Stimulated activated CD4-positive, alpha-beta T cell treated with anti-CD3 and anti-CD28 coated beads, Interleukin-2, amount 100 ng/mL, for 4 hours (primary cell): ENCODE results near the gene CCNL2.
"Not testable (repeated sequence)": the region's sequence is repeated elsewhere in the genome, so short reads cannot be mapped to it uniquely, and the experiment has no call there.

ENCODE experiments used
- DNase-seq: peaks from one replicate; pipeline ENCODE4 v3.0.0-alpha.2; 2020; ENCODE audit warnings: low read depth

Gene CCNL2

DNA sequence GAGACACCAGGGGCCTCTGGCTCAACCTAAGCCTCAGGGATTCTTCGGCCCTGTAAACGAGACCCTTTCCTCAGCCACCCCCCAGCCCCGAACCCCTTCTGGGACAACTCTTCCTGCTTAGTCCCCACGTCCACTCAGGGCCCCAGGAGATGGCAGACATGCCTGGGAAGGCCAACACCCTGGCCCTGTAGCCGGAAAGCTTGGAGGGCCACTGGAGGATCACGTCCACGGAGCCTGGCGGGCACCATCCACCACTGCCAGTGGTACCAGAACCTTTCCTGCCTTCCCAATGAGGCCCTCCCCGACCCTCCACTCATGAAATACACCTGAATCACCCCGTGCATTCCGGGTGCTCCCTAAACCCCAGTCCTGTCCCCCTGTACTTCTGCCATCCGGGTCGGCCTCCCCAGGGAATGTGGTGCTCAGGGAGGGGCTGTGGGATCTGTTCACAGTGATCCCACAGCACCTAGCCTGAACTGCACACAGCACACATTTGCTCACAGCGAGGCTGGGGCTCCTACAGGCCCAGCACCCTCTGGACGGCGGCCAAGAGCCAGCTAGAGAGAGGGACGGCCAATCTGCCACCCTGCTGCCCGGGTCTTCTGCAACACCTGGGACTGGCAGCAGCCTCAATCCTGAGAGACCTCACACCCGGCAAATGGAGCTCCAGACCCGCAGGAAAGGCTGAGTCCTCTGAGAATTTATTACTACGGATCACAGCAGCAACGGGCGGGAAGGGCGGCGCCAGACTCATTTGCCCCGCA is 25.9 kb downstream of the CCNL2 start:
- no peak for DNase-seq

DNA sequence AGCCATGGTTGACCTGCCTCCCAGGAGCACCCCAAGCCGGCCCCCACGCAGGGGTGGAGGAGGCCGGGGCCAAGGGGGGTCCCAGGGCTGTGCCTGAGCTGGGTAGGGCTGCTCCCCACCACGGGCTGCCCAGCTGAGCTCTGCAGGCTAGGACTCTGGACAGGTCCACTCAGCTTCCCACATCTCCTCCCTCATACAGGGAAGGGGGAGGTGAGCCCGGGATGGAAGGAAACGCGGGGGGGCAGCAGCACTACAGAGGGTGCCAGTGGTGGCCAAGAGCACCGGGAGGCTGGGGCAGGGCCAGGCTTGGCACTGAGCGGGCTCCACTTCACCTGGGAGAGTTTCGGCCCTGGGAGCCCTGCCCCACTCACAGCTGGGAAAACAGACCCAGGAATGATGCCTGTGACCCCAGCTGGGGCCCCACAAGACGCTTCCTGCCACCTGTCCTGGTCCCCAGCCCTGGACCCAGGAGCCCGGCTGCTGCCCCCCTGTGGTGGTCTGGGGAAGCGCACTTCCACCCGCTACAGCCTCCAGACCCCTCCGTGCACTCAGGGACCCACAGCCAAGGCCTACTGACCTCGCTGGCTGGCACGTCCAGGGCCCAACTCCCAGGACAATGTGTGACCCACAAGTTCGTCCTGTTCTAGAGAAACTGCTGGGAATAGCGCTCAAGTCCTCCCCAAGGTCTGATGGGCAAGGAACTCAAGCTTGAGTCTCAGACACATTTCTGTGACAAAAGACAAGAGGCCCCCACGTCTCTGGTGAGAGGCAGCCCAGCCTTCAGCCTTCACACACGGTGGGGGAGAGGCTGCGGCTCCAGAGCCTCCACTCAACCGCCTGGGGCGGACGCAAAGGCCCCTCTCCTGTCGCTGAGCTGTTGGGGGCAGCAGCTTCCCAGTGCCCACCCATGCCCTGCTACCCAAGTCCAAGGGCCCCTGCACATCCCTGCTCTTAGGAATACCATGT is 27.1 kb downstream of the CCNL2 start:
- peak; percentile 59 for DNase-seq

- DNase-seq = no peak
Observed at GRCh38 chr1:1371364-1371745, 27.8 kb downstream of the CCNL2 start.

GRCh38 chr1:1370771-1371300 is 28.3 kb downstream of the CCNL2 start:
- no peak for DNase-seq

DNA sequence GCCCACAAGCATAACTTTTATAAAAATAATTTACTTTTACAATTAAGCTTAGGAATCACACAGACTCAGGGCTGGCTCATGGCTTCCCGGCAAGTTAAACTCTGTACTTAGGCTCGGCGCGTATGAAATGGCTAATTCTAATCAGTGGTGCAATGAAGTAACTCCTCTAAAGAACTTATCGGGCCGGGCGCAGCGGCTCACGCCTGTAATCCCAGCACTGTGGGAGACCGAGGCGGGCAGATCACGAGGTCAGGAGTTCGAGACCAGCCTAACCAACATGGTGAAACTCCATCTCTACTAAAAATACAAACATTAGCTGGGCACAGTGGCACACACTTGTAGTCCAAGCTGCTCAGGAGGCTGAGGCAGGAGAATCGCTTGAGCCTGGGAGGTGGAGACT is 29.0 kb downstream of the CCNL2 start:
- DNase-seq = not testable (repeated sequence)

GRCh38 chr1:1367315-1367714 is 31.8 kb downstream of the CCNL2 start:
- DNase-seq = no peak

DNA sequence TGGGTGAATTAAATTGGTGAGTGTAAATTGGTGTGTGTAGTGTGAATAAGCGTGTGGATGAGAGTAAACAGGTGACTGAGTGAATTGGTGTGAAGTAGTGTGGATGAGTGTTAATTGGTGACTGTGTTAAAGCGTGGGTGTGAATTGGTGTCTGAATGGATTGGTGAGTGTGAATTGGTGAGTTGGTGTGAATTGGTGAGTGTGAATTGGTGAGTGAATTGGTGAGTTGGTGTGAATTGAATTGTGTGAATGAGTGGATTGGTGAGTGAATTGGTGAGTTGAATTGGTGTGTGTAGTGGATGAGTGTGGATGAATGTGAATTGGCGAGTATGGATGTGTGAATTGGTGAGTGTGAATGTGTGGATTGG is 32.5 kb downstream of the CCNL2 start:
- DNase-seq = no peak

DNA sequence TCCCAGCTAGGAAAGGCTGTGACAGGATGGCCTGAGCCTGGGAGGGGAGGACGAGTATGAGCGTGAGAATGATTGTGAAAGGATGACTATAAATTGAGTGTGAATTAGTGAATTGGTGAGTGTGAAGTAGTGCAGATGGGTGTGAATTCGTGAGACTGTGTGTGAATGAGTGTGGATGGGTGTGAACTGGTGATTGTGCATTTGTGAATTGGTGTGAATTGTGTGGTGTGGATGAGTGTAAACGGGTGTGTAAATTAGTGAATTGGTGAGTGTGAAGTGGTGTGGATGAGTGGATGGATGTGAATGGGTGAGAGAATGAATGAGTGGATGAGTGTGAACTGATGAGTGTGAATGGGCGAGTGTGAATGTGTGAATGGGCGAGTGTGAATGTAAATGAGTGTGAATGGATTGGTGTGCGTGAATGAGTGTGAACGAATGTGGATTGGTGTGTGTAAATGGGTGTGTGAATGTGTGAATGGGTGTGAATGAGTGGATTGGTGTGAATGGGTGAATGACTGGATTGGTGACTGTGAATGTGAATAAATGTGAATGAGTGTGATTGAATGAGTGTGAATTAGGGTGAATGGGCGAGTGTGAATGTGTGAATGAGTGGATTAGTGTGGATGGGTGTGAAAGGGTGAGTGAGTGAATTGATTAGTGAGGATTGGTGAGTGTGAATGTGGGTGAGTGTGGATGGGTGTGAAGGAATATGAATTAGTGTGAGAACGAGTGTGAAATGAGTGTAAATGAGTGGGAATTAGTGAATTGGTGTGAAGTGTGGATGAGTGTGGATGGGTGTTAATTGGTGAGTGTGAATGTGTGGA is 33.0 kb downstream of the CCNL2 start:
- DNase-seq = no peak

- DNase-seq = no peak
Observed at GRCh38 chr1:1364266-1364665, 34.9 kb downstream of the CCNL2 start.

GRCh38 chr1:1361982-1362423 is 37.1 kb downstream of the CCNL2 start:
- DNase-seq = no peak

GRCh38 chr1:1361233-1361981 is 37.7 kb downstream of the CCNL2 start:
- DNase-seq = no peak

DNA sequence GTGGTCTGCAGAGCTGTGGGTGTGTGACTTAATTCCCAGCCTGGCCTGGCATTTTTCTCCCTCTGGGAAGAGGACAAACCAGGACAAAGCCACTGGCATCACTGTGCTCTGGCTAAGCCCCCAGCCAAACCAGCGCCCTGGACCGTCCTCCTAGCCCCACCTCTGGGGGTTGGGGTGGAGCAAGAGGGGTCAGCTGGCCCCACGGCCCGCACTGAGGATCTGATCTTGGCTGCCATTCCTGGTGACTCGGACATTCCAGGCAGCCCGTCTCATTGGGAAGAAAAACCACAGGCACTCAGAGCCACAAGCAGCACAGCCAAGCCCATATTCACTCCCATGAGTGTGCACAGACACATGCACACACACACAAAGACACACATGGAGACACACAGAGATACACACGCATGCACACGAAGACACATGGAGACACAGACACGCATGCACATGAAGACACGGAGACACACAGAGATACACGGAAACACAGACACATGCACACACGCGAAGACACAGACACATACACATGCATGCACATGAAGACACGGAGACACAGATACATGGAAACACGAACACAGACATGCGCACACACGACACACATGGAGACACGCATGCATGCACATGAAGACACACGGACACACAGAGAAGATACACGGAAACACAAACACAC is 38.5 kb downstream of the CCNL2 start:
- no peak for DNase-seq

GRCh38 chr1:1359664-1360468 is 39.3 kb downstream of the CCNL2 start:
- no peak for DNase-seq

DNA sequence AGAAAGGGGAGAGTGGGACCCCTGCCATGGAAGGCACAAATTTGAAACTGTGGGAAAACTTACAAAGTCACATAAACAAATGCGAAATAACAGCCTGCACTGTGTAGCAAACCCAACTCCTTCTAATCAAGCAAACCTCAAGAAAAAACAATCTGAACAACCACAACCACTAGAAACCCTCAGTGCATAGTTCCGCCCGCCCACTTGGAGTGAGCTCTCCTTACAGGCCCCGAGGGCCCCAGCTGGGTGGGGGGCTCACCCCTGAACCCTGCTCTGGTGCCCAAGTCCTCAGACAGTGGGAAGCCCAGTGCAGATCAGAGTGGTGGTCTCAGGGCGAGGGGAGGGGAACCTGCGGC is 39.8 kb downstream of the CCNL2 start:
- no peak for DNase-seq

- no peak for DNase-seq
Observed at GRCh38 chr1:1358433-1359271, 40.5 kb downstream of the CCNL2 start, which contains the start of gene MXRA8. MXRA8 (minus strand) TSS chr1:1358555; CDS start chr1:1358504, 51 bp downstream.

- no peak for DNase-seq
Observed at GRCh38 chr1:1357871-1358432, 41.2 kb downstream of the CCNL2 start.

GRCh38 chr1:1356796-1357401 is 42.2 kb downstream of the CCNL2 start:
- no peak for DNase-seq

DNA sequence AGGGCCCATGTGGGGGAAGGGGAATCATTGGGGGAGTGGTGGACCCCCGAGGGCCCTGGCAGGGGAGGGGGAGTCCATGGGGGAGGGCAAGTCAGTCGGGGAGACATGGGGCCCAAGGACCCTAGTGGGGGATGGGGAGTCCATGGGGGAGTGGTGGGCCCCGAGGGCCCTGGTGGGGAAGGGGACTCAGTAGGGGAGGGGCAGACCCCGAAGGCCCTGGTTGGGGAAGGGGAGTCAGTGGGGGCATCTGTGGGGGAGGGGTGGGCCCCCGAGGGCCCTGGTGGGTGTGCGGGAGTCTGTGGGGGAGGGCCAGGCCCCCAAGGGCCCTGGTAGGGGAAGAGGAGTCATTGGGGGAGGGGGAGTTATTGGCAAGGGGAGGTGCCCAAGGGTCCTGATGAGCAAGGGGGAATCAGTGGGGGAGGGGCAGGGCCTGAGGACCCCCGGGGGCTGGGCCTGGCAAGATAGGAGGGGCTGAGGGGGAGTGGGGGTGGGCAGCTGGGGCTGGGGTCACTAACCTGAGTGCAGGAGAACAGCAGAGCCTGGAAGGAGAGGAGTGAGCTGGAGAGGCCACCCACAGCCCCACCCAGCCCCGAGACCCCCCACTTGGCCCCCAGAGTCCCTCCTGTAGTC is 42.9 kb downstream of the CCNL2 start:
- DNase-seq = no peak
